ENCODE results near the gene RASSF6. TPM values are rescaled to one million over a fixed set of nuclear protein-coding genes. Genes with fewer than 3 reads are reported as not detected.
A peak's percentile ranks its signal among the peaks of the same experiment; 100 is the strongest.
"Not testable (repeated sequence)": the region's sequence is repeated elsewhere in the genome, so short reads cannot be mapped to it uniquely, and the experiment has no call there.

The RASSF6 gene
- total RNA-seq, 1 donor from 2014 or later, result 5.3 TPM

DNA sequence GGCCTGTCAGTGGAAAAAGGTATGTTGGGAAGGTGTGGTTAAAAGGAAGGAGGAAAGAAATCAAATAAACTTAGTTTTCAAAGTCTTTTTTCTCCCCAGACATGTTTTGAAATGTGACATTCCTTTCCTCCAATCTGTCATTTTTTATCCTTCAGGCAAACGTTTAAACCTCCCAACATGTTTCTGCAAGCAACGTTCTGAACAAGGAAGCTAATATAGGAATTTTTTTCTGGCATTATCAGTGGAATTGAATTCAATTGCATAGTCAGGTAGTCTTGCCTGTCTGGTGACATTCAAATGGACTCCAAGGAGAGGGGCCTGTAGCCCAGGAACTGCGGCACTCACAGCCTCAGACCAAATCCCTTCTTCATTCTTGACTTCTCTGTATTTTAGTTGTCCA is 30.0 kb upstream of the RASSF6 start:
- Mint-ChIP-seq H3K36me3 (no peaks in the 10 kb centered on the region), H3K27ac (peak overlapping the region; percentile 82), H3K27me3 (no peaks in the 10 kb centered on the region), H3K4me3 (peak overlapping the region; percentile 33), H3K4me1 (ENCODE audit: unreplicated experiment) (no peaks in the 10 kb centered on the region), H3K9me3 (no peaks in the 10 kb centered on the region)
- no peak for DNase-seq (ENCODE audit: extremely low spot score, unreplicated experiment)
- TF ChIP-seq, protein P1, sequence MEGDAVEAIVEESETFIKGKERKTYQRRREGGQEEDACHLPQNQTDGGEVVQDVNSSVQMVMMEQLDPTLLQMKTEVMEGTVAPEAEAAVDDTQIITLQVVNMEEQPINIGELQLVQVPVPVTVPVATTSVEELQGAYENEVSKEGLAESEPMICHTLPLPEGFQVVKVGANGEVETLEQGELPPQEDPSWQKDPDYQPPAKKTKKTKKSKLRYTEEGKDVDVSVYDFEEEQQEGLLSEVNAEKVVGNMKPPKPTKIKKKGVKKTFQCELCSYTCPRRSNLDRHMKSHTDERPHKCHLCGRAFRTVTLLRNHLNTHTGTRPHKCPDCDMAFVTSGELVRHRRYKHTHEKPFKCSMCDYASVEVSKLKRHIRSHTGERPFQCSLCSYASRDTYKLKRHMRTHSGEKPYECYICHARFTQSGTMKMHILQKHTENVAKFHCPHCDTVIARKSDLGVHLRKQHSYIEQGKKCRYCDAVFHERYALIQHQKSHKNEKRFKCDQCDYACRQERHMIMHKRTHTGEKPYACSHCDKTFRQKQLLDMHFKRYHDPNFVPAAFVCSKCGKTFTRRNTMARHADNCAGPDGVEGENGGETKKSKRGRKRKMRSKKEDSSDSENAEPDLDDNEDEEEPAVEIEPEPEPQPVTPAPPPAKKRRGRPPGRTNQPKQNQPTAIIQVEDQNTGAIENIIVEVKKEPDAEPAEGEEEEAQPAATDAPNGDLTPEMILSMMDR (conservative IDR thresholded peaks at IDR 0.05), result no peak

DNA sequence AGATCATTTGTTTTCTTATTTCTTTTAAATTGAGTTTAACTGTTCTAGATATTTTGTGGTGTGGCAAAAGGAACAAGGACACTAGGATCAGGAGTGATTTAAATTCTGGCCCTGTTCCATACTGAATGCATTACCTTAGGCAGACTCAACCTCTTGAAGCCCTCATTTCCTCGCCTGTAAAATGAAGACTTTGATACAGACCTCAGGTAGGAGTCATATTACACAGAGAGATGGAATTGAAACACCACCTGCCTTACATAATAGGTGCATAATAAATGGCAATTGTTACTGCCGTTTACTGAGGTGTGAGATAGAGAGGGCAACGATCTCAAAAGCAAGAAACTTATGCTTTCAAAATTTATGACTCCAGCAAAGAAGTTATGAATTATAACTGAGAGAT is 28.2 kb upstream of the RASSF6 start:
- Mint-ChIP-seq H3K4me1 (ENCODE audit: unreplicated experiment) (no peaks in the 10 kb centered on the region), H3K27me3 (no peaks in the 10 kb centered on the region), H3K27ac (no peak overlapping the region), H3K4me3 (no peak overlapping the region), H3K9me3 (no peaks in the 10 kb centered on the region), H3K36me3 (no peaks in the 10 kb centered on the region)
- TF ChIP-seq, protein P1 (conservative IDR thresholded peaks at IDR 0.05), result no peak
- DNase-seq (ENCODE audit: extremely low spot score, unreplicated experiment), result no peak

DNA sequence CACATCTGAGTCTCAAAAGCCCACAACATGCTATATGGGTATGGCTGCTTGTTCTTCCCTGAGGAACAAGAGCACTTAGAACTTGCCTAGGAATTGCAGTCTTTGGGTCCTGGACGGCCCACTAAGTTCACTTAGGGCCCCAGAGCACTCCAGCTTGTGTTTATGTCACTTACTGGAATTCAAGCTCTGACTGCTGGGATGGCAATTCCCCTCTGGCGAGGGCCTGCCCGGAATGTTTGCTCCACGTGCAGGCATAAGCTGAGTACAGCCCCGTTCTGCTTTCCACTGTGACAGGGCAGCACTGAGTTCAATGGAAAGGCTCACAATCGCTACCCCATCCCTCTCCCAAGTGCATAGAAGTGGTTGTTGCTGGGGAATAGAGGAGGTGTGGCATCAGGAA is 25.9 kb upstream of the RASSF6 start:
- H3K27ac Mint-ChIP-seq, result no peak overlapping the region

DNA sequence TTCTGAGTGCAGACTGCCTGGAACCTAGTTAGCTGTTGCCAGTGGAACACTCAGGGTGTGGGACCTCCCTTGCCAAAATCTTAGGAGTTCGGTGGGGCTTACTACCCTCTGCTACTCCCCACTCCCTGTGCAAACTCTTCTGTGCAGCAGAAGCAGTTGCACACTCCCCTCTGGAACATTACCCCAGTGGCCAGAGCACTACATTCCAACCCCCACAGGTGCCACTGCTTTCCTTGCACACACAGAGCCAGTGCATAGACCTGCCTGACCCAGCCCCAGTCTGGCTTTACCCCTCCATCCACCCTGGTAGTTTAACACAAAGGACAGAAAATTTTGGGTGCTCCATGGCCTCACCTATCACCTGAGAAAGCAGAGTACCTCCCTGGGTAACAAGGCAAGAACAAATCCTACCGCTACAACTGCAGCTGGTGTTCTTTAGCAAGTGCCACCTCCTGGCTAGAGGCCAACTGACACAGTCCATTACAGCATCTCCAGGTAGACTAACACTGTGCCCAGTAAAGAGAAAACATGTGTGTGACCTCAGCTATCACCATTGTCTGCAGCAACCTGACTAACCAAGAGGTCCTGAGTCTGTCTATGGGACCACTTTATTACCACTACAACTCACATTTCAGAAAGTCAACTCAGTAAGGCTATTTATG is 11.5 kb upstream of the RASSF6 start:
- TF ChIP-seq, protein P1 (conservative IDR thresholded peaks at IDR 0.05), result no peak
- no peaks in the 10 kb centered on the region for H3K36me3 Mint-ChIP-seq
- no peaks in the 10 kb centered on the region for H3K27me3 Mint-ChIP-seq
- no peak for DNase-seq (ENCODE audit: extremely low spot score, unreplicated experiment)
- no peak overlapping the region for H3K27ac Mint-ChIP-seq
- no peak overlapping the region for H3K4me3 Mint-ChIP-seq
- H3K4me1 Mint-ChIP-seq (ENCODE audit: unreplicated experiment), result no peaks in the 10 kb centered on the region
- no peaks in the 10 kb centered on the region for H3K9me3 Mint-ChIP-seq

More for the DNA sequence above, 25.9 kb upstream of the RASSF6 start:
- TF ChIP-seq, protein P1 (conservative IDR thresholded peaks at IDR 0.05), result no peak
- Mint-ChIP-seq H3K4me1 (ENCODE audit: unreplicated experiment) (no peaks in the 10 kb centered on the region), H3K9me3 (no peaks in the 10 kb centered on the region), H3K4me3 (no peak overlapping the region), H3K36me3 (no peaks in the 10 kb centered on the region), H3K27me3 (no peaks in the 10 kb centered on the region)
- no peak for DNase-seq (ENCODE audit: extremely low spot score, unreplicated experiment)

DNA sequence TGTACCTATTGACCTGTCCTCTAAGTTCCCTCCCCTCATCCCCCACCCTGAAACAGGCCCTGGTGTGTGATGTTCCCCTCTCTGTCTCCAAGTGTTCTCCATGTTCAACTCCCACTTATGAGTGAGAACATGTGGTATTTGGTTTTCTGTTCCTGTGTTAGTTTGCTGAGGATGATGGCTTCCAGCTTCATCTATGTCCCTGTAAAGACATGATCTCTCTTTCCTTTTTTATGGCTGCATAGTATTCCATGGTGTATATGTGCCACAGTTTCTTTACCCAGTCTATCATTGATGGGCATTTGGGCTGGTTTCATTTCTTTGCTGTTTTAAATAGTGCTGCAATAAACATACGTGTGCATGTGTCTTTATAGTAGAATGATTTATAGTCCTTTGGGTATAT is 8.6 kb upstream of the RASSF6 start:
- not testable (repeated sequence) for H3K4me1 Mint-ChIP-seq (ENCODE audit: unreplicated experiment); DNase-seq (ENCODE audit: extremely low spot score, unreplicated experiment); H3K4me3 Mint-ChIP-seq; H3K9me3 Mint-ChIP-seq; H3K27me3 Mint-ChIP-seq; H3K36me3 Mint-ChIP-seq; H3K27ac Mint-ChIP-seq

DNA sequence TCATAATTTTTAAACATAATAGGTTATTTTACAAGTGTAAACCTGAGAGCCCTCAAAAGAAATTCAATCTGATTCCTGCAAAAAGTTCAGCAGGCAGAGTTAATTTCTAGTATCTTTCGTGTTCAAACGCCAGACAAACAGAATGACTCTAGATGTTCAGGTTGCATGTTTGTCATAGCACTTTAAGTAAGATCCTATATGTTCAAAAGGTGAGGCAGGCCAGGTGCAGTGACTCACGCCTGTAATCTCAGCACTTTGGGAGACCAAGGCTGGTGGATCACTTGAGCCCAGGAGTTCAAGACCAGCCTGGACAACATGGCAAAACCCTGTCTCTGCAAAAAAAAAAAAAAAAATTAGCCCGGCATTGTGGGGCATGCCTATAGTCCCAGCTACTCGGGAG is 1.1 kb upstream of the RASSF6 start:
- DNase-seq (ENCODE audit: extremely low spot score, unreplicated experiment), result no peak
- peaks cover 3% of the 10 kb centered on the region for H3K27me3 Mint-ChIP-seq
- H3K36me3 Mint-ChIP-seq, result no peaks in the 10 kb centered on the region
- TF ChIP-seq, protein P1 (conservative IDR thresholded peaks at IDR 0.05), result no peak
- H3K4me1 Mint-ChIP-seq (ENCODE audit: unreplicated experiment), result peaks cover 15% of the 10 kb centered on the region
- H3K4me3 Mint-ChIP-seq, result no peak overlapping the region
- no peaks in the 10 kb centered on the region for H3K9me3 Mint-ChIP-seq
- H3K27ac Mint-ChIP-seq, result no peak overlapping the region

All from type B pancreatic cell (in vitro differentiated cells).